Naive thymus-derived CD4-positive, alpha-beta T cell (primary cell): ENCODE measurements around the gene NCEH1. TPM values are rescaled to one million over a fixed set of nuclear protein-coding genes. Genes with fewer than 3 reads are reported as not detected.
"Not testable (repeated sequence)": the region's sequence is repeated elsewhere in the genome, so short reads cannot be mapped to it uniquely, and the experiment has no call there.

ENCODE experiments used
- ATAC-seq: fragments of 150-1000 bp; cut with Tn5 transposase; 2 replicates; pipeline ENCODE4 v1.10.0; 2021; ENCODE audit warnings: mild to moderate bottlenecking, moderate library complexity
- CTCF ChIA-PET: fragments of 350-600 bp; sonication (Branson Sonifier 250); formaldehyde crosslinking; loops from one replicate; lab custom pipeline; 2021; ENCODE audit warnings: antibody characterized with exemption; lab: Charles Lee
- POLR2A ChIA-PET: fragments of 350-600 bp; sonication (Branson Sonifier 250); formaldehyde crosslinking; loops from one replicate; lab custom pipeline; 2021; ENCODE audit warnings: antibody characterized with exemption, inconsistent platforms; lab: Charles Lee
- DNase-seq, 9 donors: peaks; one replicate each; pipeline versions ENCODE4 v3.0.0 to v3.0.0-alpha.2; 2020 to 2022; ENCODE audit warnings: mixed read lengths in 1 of 9
- H3K27ac ChIP-seq: one replicate; pipeline ENCODE4 v1.7.0; 2013; ENCODE audit warnings: mild to moderate bottlenecking, low read depth, low read length, moderate library complexity
- H3K27me3 ChIP-seq, 2 donors: one replicate each; pipeline ENCODE4 v1.7.0; 2013; ENCODE audit warnings: low read length in 2 of 2, mild to moderate bottlenecking in 2 of 2, moderate library complexity in 2 of 2; ENCODE audit not compliant: control insufficient read depth in 2 of 2, insufficient read depth in 2 of 2
- H3K36me3 ChIP-seq, 3 experiments: 1 replicate in 2 of 3; 2 replicates in 1 of 3; pipeline ENCODE4 v1.7.0; 2013; ENCODE audit warnings: low read length in 3 of 3, mild to moderate bottlenecking in 3 of 3, moderate library complexity in 1 of 3; ENCODE audit not compliant: insufficient read depth in 3 of 3, control insufficient read depth in 2 of 3
- H3K4me1 ChIP-seq, 2 donors: one replicate each; pipeline ENCODE4 v1.7.0; 2013; ENCODE audit warnings: low read length in 2 of 2, mild to moderate bottlenecking in 2 of 2, moderate library complexity in 1 of 2; ENCODE audit not compliant: control insufficient read depth in 2 of 2, insufficient read depth in 2 of 2
- H3K4me3 ChIP-seq: 2 replicates; pipeline ENCODE4 v1.7.0; 2013; ENCODE audit warnings: mild to moderate bottlenecking, low read length
- H3K9me3 ChIP-seq, 3 experiments: 1 replicate in 2 of 3; 2 replicates in 1 of 3; pipeline ENCODE4 v1.7.0; 2013; ENCODE audit warnings: low read length in 3 of 3; ENCODE audit not compliant: control insufficient read depth in 2 of 3
- H3K27ac Mint-ChIP-seq, 9 donors: one replicate each; pipeline ENCODE4 v1.8.0; 2020 to 2022; ENCODE audit warnings: mixed read lengths in 9 of 9, mild to moderate bottlenecking in 8 of 9, moderate library complexity in 5 of 9, inconsistent platforms in 2 of 9
- H3K27me3 Mint-ChIP-seq, 5 donors: one replicate each; pipeline ENCODE4 v1.8.0; 2021 to 2022; ENCODE audit warnings: mixed read lengths in 5 of 5, mild to moderate bottlenecking in 1 of 5
- H3K36me3 Mint-ChIP-seq, 5 donors: one replicate each; pipeline ENCODE4 v1.8.0; 2020 to 2022; ENCODE audit warnings: mixed read lengths in 5 of 5, mild to moderate bottlenecking in 3 of 5, inconsistent platforms in 1 of 5
- H3K4me1 Mint-ChIP-seq, 7 donors: one replicate each; pipeline ENCODE4 v1.8.0; 2020 to 2022; ENCODE audit warnings: mixed read lengths in 7 of 7, mild to moderate bottlenecking in 3 of 7, inconsistent platforms in 1 of 7
- H3K4me3 Mint-ChIP-seq, 10 donors: one replicate each; pipeline ENCODE4 v1.8.0; 2020 to 2022; ENCODE audit warnings: mild to moderate bottlenecking in 10 of 10, mixed read lengths in 10 of 10, moderate library complexity in 6 of 10, inconsistent platforms in 2 of 10
- H3K9me3 Mint-ChIP-seq, 11 donors: one replicate each; pipeline ENCODE4 v1.8.0; 2020 to 2022; ENCODE audit warnings: mixed read lengths in 11 of 11, mild to moderate bottlenecking in 4 of 11, inconsistent platforms in 1 of 11, moderate library complexity in 1 of 11
- intact Hi-C, 2 donors: fragments of 100-400 bp; cut with micrococcal nuclease; formaldehyde crosslinking; loops; one replicate each; pipeline ENCODE4 v1.15.1; 2023
- polyA plus RNA-seq, 2 donors: library from polyadenylated mRNA; unstranded; fragments of 300-500 nt; fragmentation: Illumina TruSeq; gene quantifications; one replicate each; pipeline ENCODE4 v1.2.3, GENCODE V29; 2021
- total RNA-seq, 6 experiments: library from RNA in 5 of 6; stranded (reverse) in 5 of 6; gene quantifications; 1 replicate in 5 of 6; 2 replicates in 1 of 6; pipeline ENCODE4 v1.2.3 and lab custom pipeline; 2021 to 2026

Gene NCEH1, protein sequence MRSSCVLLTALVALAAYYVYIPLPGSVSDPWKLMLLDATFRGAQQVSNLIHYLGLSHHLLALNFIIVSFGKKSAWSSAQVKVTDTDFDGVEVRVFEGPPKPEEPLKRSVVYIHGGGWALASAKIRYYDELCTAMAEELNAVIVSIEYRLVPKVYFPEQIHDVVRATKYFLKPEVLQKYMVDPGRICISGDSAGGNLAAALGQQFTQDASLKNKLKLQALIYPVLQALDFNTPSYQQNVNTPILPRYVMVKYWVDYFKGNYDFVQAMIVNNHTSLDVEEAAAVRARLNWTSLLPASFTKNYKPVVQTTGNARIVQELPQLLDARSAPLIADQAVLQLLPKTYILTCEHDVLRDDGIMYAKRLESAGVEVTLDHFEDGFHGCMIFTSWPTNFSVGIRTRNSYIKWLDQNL
- 1 to 10 TPM; 3.2 to 8.9 (median 4.8) TPM for total RNA-seq
- 1 to 10 TPM; 1.2 to 2.9 TPM for polyA plus RNA-seq
- 3.4 reads per million, percentile 18 among the genes with 10 or more reads in this experiment for total RNA-seq (lab: John Stamatoyannopoulos, UW)

DNA sequence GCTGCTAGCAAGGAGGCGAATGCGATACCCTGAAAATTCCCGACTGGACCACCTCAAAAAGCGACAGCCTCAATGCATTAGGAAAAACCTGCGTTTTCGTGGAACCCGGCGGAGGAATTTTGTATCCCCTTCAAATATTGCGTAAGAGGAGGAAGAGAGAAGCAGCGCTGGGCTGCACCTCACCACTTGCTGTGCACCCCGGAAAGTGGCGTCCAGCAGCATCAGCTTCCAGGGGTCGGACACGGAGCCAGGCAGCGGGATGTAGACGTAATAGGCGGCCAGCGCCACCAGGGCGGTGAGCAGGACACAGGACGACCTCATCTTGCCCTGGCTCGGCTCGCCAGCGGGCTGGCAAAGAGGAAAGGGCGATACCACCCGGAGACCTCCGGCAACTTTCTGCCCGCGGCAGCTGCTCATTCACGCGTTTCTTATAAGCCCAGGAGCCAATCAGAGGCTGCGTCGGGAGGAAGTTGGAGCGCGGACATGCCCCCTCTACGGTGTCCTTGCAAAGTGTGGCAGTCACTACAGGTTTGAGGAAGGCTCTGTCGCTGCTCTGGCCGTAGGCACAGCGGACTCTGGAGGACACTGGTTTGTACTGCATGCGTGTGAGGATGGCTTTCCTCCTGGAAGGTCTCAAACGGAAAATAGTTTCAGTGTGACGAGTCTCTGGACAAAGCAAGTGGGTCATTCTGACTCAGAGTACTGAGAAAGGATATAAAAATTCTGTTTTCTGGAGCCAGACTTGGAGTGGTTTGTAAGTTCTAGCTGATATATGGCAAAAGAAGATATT is at the start of gene NCEH1:
Gene NCEH1 (minus strand): TSS at position 404 of the 790 bp plus-strand sequence. CDS start 83 bp downstream, at position 321.
- Histone ChIP-seq H3K4me1 (peaks cover 5 to 13% of the 10 kb centered on the region in 2 donors), H3K4me3 (peak within 1 kb of the TSS; percentile 90), H3K27me3 (no peaks in the 10 kb centered on the region), H3K36me3 (no peaks in the 10 kb centered on the region), H3K9me3 (no peaks in the 10 kb centered on the region), H3K27ac (peak within 1 kb of the TSS; percentile 45)
- H3K4me3 Mint-ChIP-seq: peak within 1 kb of the TSS; percentile 93 to 98 (median 97)
- ChIA-PET POLR2A (no interaction called here), CTCF (interaction anchor here (0.6 to 0.7 kb wide), 2 partner anchors 101 to 988 kb away, joined by 3 to 4 read pairs; no protein-coding TSS in a partner anchor)
- H3K36me3 Mint-ChIP-seq: no peaks in the 10 kb centered on the region
- peak within 1 kb of the TSS; percentile 53 to 95 (median 82) for H3K27ac Mint-ChIP-seq
- peaks cover 12 to 26% (median 21%) of the 10 kb centered on the region in 7 donors for H3K4me1 Mint-ChIP-seq
- ATAC-seq (peak; percentile 99), DNase-seq (peak; percentile 35 to 68 (median 58))
- intact Hi-C loops: loop anchor here (1.0 to 2.0 kb wide), 3 partner anchors 38 to 604 kb away; partner anchors contain the start of gene ECT2 (in 2 of the 2)
- H3K27me3 Mint-ChIP-seq: peaks cover 0 to 17% (median 0%) of the 10 kb centered on the region in 5 donors
- no peaks in the 10 kb centered on the region for H3K9me3 Mint-ChIP-seq

DNA sequence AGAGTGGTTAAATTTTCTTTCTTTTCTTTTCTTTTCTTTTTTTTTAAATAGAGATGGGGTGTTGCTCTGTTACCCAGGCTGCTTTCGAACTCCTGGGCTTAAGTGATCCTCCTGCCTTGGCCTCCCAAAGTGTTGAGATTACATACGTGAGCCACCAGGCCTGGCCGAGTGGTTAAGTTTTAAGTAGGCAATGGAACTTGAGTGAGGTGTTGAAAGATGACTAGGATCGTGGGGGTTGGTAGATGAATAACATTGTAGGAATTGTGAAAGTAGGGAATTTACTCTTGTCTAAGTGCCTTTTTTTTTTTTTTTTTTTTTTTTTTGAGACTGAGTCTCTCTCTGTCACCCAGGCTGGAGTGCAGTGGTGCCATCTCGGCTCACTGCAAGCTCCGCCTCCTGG is 49.5 kb upstream of the NCEH1 start:
- H3K27ac ChIP-seq, DNase-seq, H3K9me3 Mint-ChIP-seq, ATAC-seq, H3K27me3 Mint-ChIP-seq, H3K27me3 ChIP-seq, POLR2A ChIA-PET, H3K4me3 Mint-ChIP-seq, H3K4me1 ChIP-seq, H3K9me3 ChIP-seq, CTCF ChIA-PET, H3K36me3 ChIP-seq, intact Hi-C loops, H3K4me3 ChIP-seq: not testable (repeated sequence)
- Mint-ChIP-seq H3K36me3 (peaks cover 0 to 45% (median 10%) of the 10 kb centered on the region in 5 donors), H3K27ac (peak overlapping the region in 2 of 9 donors; percentile 25 to 30), H3K4me1 (peaks cover 0 to 23% (median 0%) of the 10 kb centered on the region in 7 donors)

DNA sequence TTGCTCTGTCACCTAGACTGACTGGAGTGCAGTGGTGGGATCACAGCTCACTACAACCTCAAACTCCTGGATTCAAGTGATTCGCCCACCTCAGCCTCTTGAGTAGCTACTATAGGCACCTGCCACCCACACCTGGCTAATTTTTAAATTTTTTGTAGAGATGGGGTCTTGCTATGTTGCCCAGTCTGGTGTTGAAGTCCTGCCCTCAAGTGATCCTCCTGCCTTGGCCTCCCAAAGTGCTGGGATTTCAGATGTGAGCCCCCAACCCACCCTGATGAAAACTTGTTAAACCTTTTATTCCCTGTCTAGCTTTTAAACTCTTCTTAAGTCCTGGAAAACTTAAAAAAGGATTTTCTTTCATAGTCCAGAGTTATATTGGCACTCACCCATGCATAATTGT is 42.3 kb upstream of the NCEH1 start:
- peak overlapping the region in 2 of 9 donors; percentile 5 to 7 for H3K27ac Mint-ChIP-seq
- H3K9me3 ChIP-seq: no peaks in the 10 kb centered on the region
- H3K9me3 Mint-ChIP-seq: peaks cover 0 to 4% (median 0%) of the 10 kb centered on the region in 11 donors
- ChIA-PET CTCF (no interaction called here), POLR2A (no interaction called here)
- DNase-seq (no peak), ATAC-seq (no peak)
- H3K4me1 ChIP-seq: peaks cover 5% of the 10 kb centered on the region in 2 donors
- no peak overlapping the region for H3K4me3 ChIP-seq
- intact Hi-C loops: loop anchor here (5.0 kb wide), 6 partner anchors 231 to 1291 kb away; partner anchors contain the start of genes TNFSF10 (in 1 of the 2) and TNIK (in 1 of the 2)
- no peaks in the 10 kb centered on the region for H3K27me3 ChIP-seq
- H3K27ac ChIP-seq: no peak overlapping the region
- peaks cover 0 to 3% (median 0%) of the 10 kb centered on the region in 3 experiments for H3K36me3 ChIP-seq
- H3K27me3 Mint-ChIP-seq: peaks cover 0 to 2% (median 0%) of the 10 kb centered on the region in 5 donors
- peak overlapping the region in 1 of 10 donors; percentile 53 for H3K4me3 Mint-ChIP-seq
- H3K4me1 Mint-ChIP-seq: peaks cover 6 to 57% (median 15%) of the 10 kb centered on the region in 7 donors
- peaks cover 0 to 27% (median 0%) of the 10 kb centered on the region in 5 donors for H3K36me3 Mint-ChIP-seq

DNA sequence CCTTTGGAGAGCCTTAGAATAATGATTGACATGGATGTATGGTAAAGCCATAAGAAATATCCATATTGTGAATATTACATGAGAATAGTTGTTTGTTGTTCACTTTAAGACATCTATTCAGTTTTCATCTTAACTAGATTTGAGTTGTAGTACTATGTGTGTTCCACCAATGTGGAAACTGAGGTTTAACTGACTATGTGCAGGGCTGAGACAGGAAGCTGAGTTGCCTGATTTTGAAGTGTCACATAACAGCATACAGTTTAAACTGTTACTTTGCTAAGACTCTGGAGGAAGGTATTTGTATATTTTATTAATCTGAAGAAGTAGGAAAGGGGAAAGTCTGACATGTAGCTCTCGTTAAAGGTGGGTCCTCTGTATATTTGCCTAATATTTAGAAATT is 41.8 kb upstream of the NCEH1 start:
- Histone ChIP-seq H3K4me3 (no peak overlapping the region), H3K27ac (no peak overlapping the region), H3K9me3 (no peaks in the 10 kb centered on the region), H3K27me3 (no peaks in the 10 kb centered on the region), H3K36me3 (peaks cover 0 to 3% (median 0%) of the 10 kb centered on the region in 3 experiments), H3K4me1 (peaks cover 5% of the 10 kb centered on the region in 2 donors)
- DNase-seq: no peak
- intact Hi-C loops: loop anchor here (5.0 kb wide), 6 partner anchors 230 to 1290 kb away; partner anchors contain the start of genes TNFSF10 (in 1 of the 2) and TNIK (in 1 of the 2)
- peaks cover 0 to 4% (median 0%) of the 10 kb centered on the region in 11 donors for H3K9me3 Mint-ChIP-seq
- no peak for ATAC-seq
- CTCF ChIA-PET: no interaction called here
- H3K36me3 Mint-ChIP-seq: peaks cover 0 to 23% (median 0%) of the 10 kb centered on the region in 5 donors
- peaks cover 0 to 2% (median 0%) of the 10 kb centered on the region in 5 donors for H3K27me3 Mint-ChIP-seq
- H3K27ac Mint-ChIP-seq: peak overlapping the region in 1 of 9 donors; percentile 55
- peaks cover 6 to 53% (median 15%) of the 10 kb centered on the region in 7 donors for H3K4me1 Mint-ChIP-seq
- H3K4me3 Mint-ChIP-seq: peak overlapping the region in 1 of 10 donors; percentile 67
- POLR2A ChIA-PET: no interaction called here

DNA sequence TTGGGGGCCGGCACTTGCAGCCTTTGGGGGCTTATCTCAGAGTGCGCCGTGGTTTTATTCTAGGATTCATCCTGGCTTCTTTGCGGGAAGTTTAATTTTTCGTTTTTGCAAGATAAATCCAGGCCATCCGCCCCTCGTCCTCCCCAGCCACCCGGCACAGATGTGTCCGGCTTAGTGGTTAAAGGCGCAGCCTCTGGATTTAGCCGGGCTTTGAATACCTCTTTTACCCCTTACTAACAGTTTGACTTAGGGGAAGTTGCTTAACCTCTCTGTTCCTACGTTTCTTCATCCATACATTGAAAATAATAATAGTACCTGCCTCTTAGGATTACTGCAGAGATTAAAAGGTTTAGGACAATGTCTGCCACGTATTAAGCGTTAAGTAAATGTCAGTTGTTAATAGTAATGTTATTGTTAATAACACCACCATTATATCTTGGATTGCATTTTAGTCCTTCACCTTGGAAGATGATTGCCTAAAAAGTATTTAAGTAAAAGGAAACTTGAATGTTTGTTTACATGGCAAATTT is 40.4 kb upstream of the NCEH1 start:
- Histone ChIP-seq H3K27ac (peak overlapping the region; percentile 63), H3K4me1 (peaks cover 5% of the 10 kb centered on the region in 2 donors), H3K9me3 (no peaks in the 10 kb centered on the region), H3K27me3 (no peaks in the 10 kb centered on the region), H3K4me3 (peak overlapping the region; percentile 88), H3K36me3 (peaks cover 0 to 3% (median 0%) of the 10 kb centered on the region in 3 experiments)
- ChIA-PET POLR2A (no interaction called here), CTCF (no interaction called here)
- Mint-ChIP-seq H3K4me3 (peak overlapping the region; percentile 88 to 100 (median 96)), H3K27me3 (peaks cover 0 to 4% (median 0%) of the 10 kb centered on the region in 5 donors), H3K36me3 (peaks cover 0 to 17% (median 0%) of the 10 kb centered on the region in 5 donors), H3K4me1 (peaks cover 6 to 50% (median 15%) of the 10 kb centered on the region in 7 donors), H3K27ac (peak overlapping the region in 7 of 9 donors; percentile 42 to 98 (median 63)), H3K9me3 (peaks cover 0 to 4% (median 0%) of the 10 kb centered on the region in 11 donors)
- DNase-seq (peak in 2 of 9 donors; percentile 1 to 4), ATAC-seq (no peak)
- intact Hi-C loops: loop anchor here (2.0 to 5.0 kb wide), 8 partner anchors 229 to 1292 kb away; partner anchors contain the start of genes TNFSF10 (in 1 of the 2) and TNIK (in 1 of the 2)
